Gastrocnemius medialis (tissue), 4 donors: ENCODE results near the gene ZNF747. TPM values are rescaled to one million over a fixed set of nuclear protein-coding genes. Genes with fewer than 3 reads are reported as not detected.
"Not testable (repeated sequence)": the region's sequence is repeated elsewhere in the genome, so short reads cannot be mapped to it uniquely, and the experiment has no call there.

Experiments
- ATAC-seq, 2 donors: fragments of 150-250 bp; one replicate each; pipeline ENCODE4 v1.9.1; 2016
- DNase-seq, 2 donors: peaks; one replicate each; pipeline ENCODE4 v3.0.0-alpha.2; 2019
- H3K27ac ChIP-seq, 4 donors: fragments of 200-600 bp; sonication (generic); 1 replicate in 1 of 4; 2 replicates in 3 of 4; pipeline ENCODE4 v1.5.1; 2016 to 2018; ENCODE audit warnings: mild to moderate bottlenecking in 2 of 4, moderate library complexity in 1 of 4
- H3K27me3 ChIP-seq, 3 donors: fragments of 200-600 bp; sonication (generic) in 2 of 3; 1 replicate in 1 of 3; 2 replicates in 2 of 3; pipeline versions ENCODE4 v1.5.1 to v1.6.0; 2016 to 2019; ENCODE audit warnings: mild to moderate bottlenecking in 1 of 3, moderate library complexity in 1 of 3
- H3K36me3 ChIP-seq, 2 donors: fragments of 200-600 bp; sonication (generic) in 1 of 2; one replicate each; pipeline ENCODE4 v1.5.1; 2017 to 2018
- H3K4me1 ChIP-seq, 2 donors: fragments of 200-600 bp; sonication (generic) in 1 of 2; one replicate each; pipeline ENCODE4 v1.5.1; 2016 to 2017; ENCODE audit warnings: mild to moderate bottlenecking in 2 of 2
- H3K4me3 ChIP-seq, 4 donors: fragments of 200-600 bp; sonication (generic) in 3 of 4; 1 replicate in 1 of 4; 2 replicates in 3 of 4; pipeline ENCODE4 v1.5.1; 2016 to 2019; ENCODE audit warnings: mild to moderate bottlenecking in 2 of 4
- H3K9me3 ChIP-seq, 3 donors: fragments of 200-600 bp; sonication (generic) in 2 of 3; 1 replicate in 1 of 3; 2 replicates in 2 of 3; pipeline ENCODE4 v1.5.1; 2016 to 2019
- POLR2A ChIP-seq, 2 donors: fragments of 450-650 bp; IDR thresholded peaks; one replicate each; pipeline ENCODE4 v1.6.1; 2017; ENCODE audit warnings: antibody characterized with exemption in 2 of 2, mild to moderate bottlenecking in 2 of 2, moderate library complexity in 2 of 2
- in situ Hi-C, 4 donors: fragments of 200-750 bp; cut with MboI; loops; one replicate each; pipeline versions ENCODE4 v1.15.0 to v1.8.0; 2017; ENCODE audit warnings: low sequenced_read_pairs in 4 of 4
- intact Hi-C: fragments of 100-400 bp; cut with DNase I; formaldehyde crosslinking; loops from one replicate; pipeline ENCODE4 v1.15.1; 2023; ENCODE audit warnings: low total_unique reads
- total RNA-seq, 4 donors: library from RNA; depleted of rRNA; stranded (reverse); fragments of >200 nt; gene quantifications; one replicate each; pipeline versions ENCODE4 v1.1.0 to v1.2.3, GENCODE V29; 2016
- TF ChIP-seq, protein P1 (sequence below), 5 experiments: fragments of 450-650 bp in 3 of 5; fragments of 200-600 bp in 2 of 5; sonication (generic) in 2 of 5; IDR thresholded peaks in 4 of 5; conservative IDR thresholded peaks in 1 of 5; 1 replicate in 4 of 5; 2 replicates in 1 of 5; pipeline ENCODE4 v1.5.1; 2016 to 2019; ENCODE audit warnings: antibody characterized with exemption in 5 of 5, mild to moderate bottlenecking in 3 of 5, moderate library complexity in 3 of 5

ZNF747 gene
- total RNA-seq, 4 donors from 2014 or later, result 8.6 to 17.5 (median 13.1) TPM

DNA sequence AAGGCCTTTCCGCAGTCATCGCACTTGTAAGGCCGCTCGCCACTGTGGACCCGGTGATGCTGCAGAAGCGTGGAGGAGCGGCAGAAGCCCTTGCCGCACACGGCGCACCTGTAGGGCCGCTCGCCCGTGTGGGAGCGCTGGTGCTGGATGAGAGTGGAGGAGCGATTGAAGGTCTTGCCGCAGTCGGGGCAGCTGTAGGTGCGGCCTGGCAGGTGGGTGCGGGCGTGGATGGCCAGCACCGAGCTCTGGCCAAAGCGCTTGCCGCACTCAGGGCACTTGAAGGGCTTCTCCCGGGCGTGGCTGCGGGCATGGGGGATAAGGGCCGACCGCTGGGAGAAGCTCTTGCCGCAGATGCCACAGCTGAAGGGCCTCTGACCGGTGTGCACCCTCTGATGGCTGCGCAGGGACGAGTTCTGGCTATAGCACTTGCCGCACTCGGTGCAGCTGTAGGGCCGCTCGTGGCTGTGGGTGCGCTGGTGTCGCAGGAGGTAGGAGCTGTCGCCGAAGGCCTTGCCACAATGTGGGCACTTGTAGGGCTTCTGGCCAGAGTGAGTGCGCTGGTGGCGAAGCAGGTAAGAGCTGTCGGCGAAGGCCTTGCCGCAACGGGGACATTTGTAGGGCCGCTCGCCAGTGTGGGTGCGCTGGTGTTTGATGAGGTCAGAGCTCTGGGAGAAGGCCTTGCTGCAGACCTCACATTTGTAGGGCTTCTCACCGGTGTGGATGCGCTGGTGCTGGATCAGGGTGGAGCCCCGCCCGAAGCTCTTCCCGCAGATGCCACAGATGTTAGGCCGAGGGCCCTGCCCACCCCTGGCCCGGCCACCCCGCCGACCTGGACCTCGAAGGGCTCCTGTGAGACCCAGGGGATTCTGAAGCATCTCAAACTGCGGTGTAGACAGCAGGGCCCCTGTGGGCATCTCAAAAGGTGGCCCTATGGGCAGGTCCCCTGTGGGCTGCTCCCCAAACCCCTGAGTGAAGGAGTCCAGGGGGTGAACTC lies 9.8 kb downstream of the ZNF747 start:
- in situ Hi-C loops (loop anchor here in 2 of 4 donors (10.0 kb wide), 1 partner anchor 90 kb away; the partner anchor contains the start of gene DCTPP1 (in 2 of the 2)), intact Hi-C loops (loop anchor here (5.0 to 10.0 kb wide), 2 partner anchors 547 to 710 kb away; partner anchors contain the start of genes PAGR1, PRRT2, ZNF646 and ZNF668)
- H3K36me3 ChIP-seq, result peaks cover 0 to 10% of the 10 kb centered on the region in 2 donors
- no peaks in the 10 kb centered on the region for H3K9me3 ChIP-seq
- peak overlapping the region in 3 of 4 donors; percentile 96 to 100 (median 97) for H3K27ac ChIP-seq
- H3K4me3 ChIP-seq, result no peak overlapping the region
- H3K4me1 ChIP-seq, result peaks cover 19 to 36% of the 10 kb centered on the region in 2 donors
- DNase-seq (no peak), ATAC-seq (no peak)
- no peaks in the 10 kb centered on the region for H3K27me3 ChIP-seq
- no peak for TF ChIP-seq POLR2A (IDR thresholded peaks at IDR 0.05)

DNA sequence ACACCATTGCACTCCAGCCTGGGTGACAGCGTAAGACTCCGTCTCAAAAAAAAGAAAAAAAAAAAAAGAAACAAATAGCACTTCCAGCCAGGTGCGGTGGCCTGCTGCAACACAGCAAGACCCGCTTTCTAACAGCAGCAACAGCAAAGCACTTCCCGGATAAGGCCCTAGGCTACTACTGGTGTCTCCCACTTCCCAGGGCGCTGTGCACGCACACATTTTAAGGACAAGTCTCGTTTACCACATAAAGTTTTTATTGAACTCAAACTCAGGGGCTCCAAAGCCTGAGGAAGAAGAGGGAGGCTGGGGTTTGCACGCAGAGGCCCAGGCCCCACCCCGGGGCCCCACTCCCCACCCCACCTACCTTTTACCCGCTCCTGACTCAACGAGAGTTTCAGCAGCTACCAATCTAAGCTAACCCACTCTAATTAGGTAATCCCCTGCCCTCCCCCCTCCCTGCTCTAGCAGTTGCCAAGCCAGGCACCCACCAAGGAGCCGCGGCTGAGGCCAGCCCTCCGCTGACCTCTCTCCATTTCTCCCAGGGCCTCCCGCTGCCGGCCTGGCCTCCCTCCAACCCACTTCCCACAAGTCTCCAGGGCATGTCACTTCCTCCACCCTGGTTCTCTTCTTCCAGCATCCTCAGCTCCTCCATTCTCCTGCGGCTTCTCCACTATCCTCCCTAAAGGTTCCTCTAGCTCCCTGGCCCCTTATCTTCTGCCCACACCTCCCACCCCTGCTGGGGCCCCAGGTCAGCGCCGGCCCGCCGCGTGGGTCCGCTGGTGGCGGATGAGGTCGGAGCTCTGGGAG lies 10.7 kb downstream of the ZNF747 start:
- intact Hi-C loops (loop anchor here (10.0 kb wide), 1 partner anchor 709 kb away; the partner anchor contains the start of genes PAGR1 and PRRT2), in situ Hi-C loops (loop anchor here in 2 of 4 donors (10.0 kb wide), 1 partner anchor 89 kb away; the partner anchor contains the start of gene DCTPP1 (in 2 of the 2))
- peak overlapping the region in 2 of 4 donors; percentile 2 to 96 for H3K27ac ChIP-seq
- H3K4me1 ChIP-seq, result peaks cover 13 to 34% of the 10 kb centered on the region in 2 donors
- H3K4me3 ChIP-seq, result no peak overlapping the region
- peaks cover 0 to 10% of the 10 kb centered on the region in 2 donors for H3K36me3 ChIP-seq
- no peaks in the 10 kb centered on the region for H3K27me3 ChIP-seq
- ATAC-seq, result no peak
- H3K9me3 ChIP-seq, result no peaks in the 10 kb centered on the region
- DNase-seq, result no peak
- TF ChIP-seq POLR2A (IDR thresholded peaks at IDR 0.05), result no peak
- TF ChIP-seq, protein P1, sequence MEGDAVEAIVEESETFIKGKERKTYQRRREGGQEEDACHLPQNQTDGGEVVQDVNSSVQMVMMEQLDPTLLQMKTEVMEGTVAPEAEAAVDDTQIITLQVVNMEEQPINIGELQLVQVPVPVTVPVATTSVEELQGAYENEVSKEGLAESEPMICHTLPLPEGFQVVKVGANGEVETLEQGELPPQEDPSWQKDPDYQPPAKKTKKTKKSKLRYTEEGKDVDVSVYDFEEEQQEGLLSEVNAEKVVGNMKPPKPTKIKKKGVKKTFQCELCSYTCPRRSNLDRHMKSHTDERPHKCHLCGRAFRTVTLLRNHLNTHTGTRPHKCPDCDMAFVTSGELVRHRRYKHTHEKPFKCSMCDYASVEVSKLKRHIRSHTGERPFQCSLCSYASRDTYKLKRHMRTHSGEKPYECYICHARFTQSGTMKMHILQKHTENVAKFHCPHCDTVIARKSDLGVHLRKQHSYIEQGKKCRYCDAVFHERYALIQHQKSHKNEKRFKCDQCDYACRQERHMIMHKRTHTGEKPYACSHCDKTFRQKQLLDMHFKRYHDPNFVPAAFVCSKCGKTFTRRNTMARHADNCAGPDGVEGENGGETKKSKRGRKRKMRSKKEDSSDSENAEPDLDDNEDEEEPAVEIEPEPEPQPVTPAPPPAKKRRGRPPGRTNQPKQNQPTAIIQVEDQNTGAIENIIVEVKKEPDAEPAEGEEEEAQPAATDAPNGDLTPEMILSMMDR (IDR thresholded peaks at IDR 0.05 in 4 of 5, conservative IDR thresholded peaks at IDR 0.05 in 1 of 5), result no peak

DNA sequence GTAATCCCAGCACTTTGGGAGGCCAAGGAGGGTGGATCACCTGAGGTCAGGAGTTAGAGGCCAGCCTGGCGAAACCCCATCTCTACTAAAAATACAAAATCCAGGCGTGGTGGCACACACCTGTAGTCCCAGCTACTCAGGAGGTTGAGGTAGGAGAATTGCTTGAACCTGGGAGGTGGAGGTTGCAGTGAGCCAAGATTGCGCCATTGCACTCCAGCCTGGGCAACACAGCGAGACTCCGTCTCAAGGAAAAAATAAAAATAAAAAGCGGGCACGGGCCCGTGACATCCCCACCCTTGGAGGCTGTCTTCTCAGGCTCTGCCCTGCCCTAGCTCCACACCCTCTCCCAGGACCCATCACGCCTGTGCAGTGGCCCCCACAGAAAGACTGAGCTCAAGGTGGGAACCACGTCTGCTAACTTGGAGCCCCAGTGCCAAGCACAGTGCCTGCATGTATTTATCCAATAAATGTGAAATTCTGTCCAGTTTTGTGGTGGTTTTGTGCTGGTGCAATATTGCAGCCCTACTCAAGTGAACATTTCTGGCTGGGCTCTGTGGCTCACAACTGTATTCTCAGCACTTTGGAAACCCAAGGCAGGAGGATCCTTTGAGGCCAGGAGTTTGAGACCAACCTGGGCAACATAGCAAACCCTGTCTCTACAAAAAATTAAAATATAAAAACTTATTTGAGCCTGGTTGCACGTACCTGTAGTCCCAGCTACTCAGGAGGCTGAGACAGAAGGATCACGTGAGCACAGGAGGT lies 11.8 kb downstream of the ZNF747 start:
- H3K36me3 ChIP-seq, result peaks cover 0 to 10% of the 10 kb centered on the region in 2 donors
- DNase-seq, ATAC-seq, H3K27ac ChIP-seq, H3K9me3 ChIP-seq, H3K4me3 ChIP-seq, H3K27me3 ChIP-seq: not testable (repeated sequence)
- intact Hi-C loops (loop anchor here (10.0 kb wide), 1 partner anchor 708 kb away; the partner anchor contains the start of genes PAGR1 and PRRT2), in situ Hi-C loops (loop anchor here in 2 of 4 donors (10.0 kb wide), 1 partner anchor 88 kb away; the partner anchor contains the start of gene DCTPP1 (in 2 of the 2))
- peaks cover 7 to 23% of the 10 kb centered on the region in 2 donors for H3K4me1 ChIP-seq

DNA sequence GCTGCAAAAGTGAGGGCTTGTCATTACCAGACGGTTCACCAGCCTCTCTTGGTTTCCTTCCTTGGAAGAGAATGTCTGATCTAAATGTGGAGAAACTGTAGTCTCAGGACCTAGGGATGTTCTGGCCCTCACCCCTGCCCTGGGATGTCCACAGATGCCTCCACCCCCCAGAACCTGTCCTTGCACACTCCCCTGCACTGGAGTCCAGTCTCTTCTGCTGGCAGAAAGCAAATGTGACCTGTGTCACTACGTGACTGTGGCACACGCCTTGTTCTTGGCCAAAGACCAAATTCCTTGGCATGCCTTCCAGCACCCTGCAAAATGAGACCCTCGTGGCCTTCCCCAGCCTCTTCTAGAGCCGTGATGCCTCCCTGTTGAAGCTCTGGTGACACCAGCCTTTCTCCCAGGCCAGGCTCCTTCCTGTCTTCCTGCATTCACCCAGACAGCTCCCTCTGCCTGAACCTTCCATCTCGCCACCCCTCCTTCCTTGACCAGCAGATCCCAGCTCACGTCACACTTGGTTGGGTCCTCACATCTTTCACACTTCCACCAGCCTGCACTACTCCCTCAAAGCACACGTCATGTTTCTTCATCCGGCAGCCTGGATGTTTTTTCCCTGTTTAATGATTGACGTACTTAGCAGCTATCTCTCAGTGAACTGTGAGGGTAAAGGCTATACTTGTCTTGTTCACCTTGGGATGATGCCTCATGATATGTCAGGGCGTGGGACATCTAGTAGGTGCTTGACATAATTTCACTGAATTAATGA lies 12.6 kb downstream of the ZNF747 start:
- in situ Hi-C loops, result loop anchor here in 2 of 4 donors (10.0 kb wide), 1 partner anchor 87 kb away; the partner anchor contains the start of gene DCTPP1 (in 2 of the 2)
- intact Hi-C loops, result loop anchor here (10.0 kb wide), 1 partner anchor 707 kb away; the partner anchor contains the start of genes PAGR1 and PRRT2
- H3K9me3 ChIP-seq, result no peaks in the 10 kb centered on the region
- TF ChIP-seq, protein P1 (IDR thresholded peaks at IDR 0.05 in 4 of 5, conservative IDR thresholded peaks at IDR 0.05 in 1 of 5), result no peak
- TF ChIP-seq POLR2A (IDR thresholded peaks at IDR 0.05), result no peak
- H3K4me3 ChIP-seq, result no peak overlapping the region
- H3K27me3 ChIP-seq, result no peaks in the 10 kb centered on the region
- no peak for DNase-seq
- ATAC-seq, result no peak
- peaks cover 3 to 18% of the 10 kb centered on the region in 2 donors for H3K4me1 ChIP-seq
- peaks cover 0 to 10% of the 10 kb centered on the region in 2 donors for H3K36me3 ChIP-seq
- H3K27ac ChIP-seq, result no peak overlapping the region
